DND-41 (cell line): ENCODE data around the gene MED12L.

Experiments
- EZH2 ChIP-seq: IDR thresholded peaks from 3 replicates; pipeline ENCODE4 v1.6.1; 2012; ENCODE audit warnings: borderline replicate concordance, low read depth, mild to moderate bottlenecking, moderate library complexity, low read length, inconsistent platforms; ENCODE audit not compliant: severe bottlenecking
- TF ChIP-seq, protein P1 (sequence below): IDR thresholded peaks from 2 replicates; pipeline ENCODE4 v1.5.1; 2012; ENCODE audit warnings: borderline replicate concordance, low read length, moderate library complexity, mild to moderate bottlenecking; ENCODE audit not compliant: poor library complexity, severe bottlenecking; ENCODE audit errors: extremely low read depth

DNA sequence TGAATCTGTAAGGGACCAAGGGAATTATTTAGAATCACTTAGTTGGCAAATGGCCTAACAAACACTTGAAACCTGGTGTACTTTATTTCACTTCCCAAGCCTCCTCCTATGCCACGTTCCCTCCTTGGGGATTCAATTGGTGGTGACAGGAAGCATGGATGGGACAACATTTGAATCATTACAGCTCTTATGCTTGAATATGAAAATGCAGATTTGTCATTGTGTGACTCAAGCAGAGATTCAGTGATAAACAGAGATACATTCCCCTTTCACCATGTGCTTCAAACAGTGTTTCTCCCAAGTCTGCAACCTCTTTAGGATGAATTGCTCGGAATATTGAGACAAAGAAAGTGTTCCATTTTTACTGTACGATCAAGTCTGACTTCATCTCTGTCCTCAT, 32.7 kb upstream of the MED12L start:
- TF ChIP-seq EZH2, result no peak
- TF ChIP-seq, protein P1, sequence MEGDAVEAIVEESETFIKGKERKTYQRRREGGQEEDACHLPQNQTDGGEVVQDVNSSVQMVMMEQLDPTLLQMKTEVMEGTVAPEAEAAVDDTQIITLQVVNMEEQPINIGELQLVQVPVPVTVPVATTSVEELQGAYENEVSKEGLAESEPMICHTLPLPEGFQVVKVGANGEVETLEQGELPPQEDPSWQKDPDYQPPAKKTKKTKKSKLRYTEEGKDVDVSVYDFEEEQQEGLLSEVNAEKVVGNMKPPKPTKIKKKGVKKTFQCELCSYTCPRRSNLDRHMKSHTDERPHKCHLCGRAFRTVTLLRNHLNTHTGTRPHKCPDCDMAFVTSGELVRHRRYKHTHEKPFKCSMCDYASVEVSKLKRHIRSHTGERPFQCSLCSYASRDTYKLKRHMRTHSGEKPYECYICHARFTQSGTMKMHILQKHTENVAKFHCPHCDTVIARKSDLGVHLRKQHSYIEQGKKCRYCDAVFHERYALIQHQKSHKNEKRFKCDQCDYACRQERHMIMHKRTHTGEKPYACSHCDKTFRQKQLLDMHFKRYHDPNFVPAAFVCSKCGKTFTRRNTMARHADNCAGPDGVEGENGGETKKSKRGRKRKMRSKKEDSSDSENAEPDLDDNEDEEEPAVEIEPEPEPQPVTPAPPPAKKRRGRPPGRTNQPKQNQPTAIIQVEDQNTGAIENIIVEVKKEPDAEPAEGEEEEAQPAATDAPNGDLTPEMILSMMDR, result no peak
